ENCODE data around the gene SMTN. TPM values are rescaled to one million over a fixed set of nuclear protein-coding genes. Genes with fewer than 3 reads are reported as not detected.
A peak's percentile ranks its signal among the peaks of the same experiment; 100 is the strongest.

Gene SMTN
- total and polyA plus RNA-seq, 10 of the 15 experiments (the other 5 are each of a cell fraction or from before 2014, with no cell fraction given): 0.92 to 21.9 (median 4.8) TPM

GRCh38 chr22:31084811-31085492 is 3.8 kb downstream of the SMTN start:
- H4K20me1 ChIP-seq (ENCODE audit: control insufficient read depth, insufficient read depth): no peaks in the 10 kb centered on the region
- ChIA-PET CTCF (interaction anchor here (0.5 to 7.9 kb wide), 34 partner anchors 9 to 452 kb away, joined by 3 to 59 read pairs (median 4); partner anchors contain the start of genes LIMK2, MORC2, SELENOM and TUG1), POLR2A (interaction anchor here (0.6 to 2.6 kb wide), 5 partner anchors 20 to 1247 kb away, joined by 3 to 7 read pairs (median 3); partner anchors contain the start of genes ASCC2 and TUG1), SMC1A (ENCODE audit: uncharacterized antibody, unreplicated experiment) (interaction anchor here (0.7 to 2.7 kb wide), 12 partner anchors 11 to 450 kb away, joined by 3 to 11 read pairs (median 4); partner anchors contain the start of genes MORC2 and SLC35E4), RAD21 (ENCODE audit: unreplicated experiment) (interaction anchor here (1.0 to 3.9 kb wide), 14 partner anchors 9 to 450 kb away, joined by 3 to 34 read pairs (median 6); partner anchors contain the start of genes LIMK2, MORC2, PIK3IP1 and SELENOM)
- peak overlapping the region; percentile 93 for H2AFZ ChIP-seq (ENCODE audit: control insufficient read depth, low read depth, low read length)
- peaks cover 28% of the 10 kb centered on the region for H3K4me1 ChIP-seq (ENCODE audit: control insufficient read depth, insufficient read depth, low read length)
- peak overlapping the region; percentile 75 for H3K4me2 ChIP-seq (ENCODE audit: control insufficient read depth, insufficient read depth)
- peaks cover 0 to 6% of the 10 kb centered on the region in 2 experiments; a peak in 2 of 4 replicates for H3K36me3 ChIP-seq (ENCODE audit: control insufficient read depth in 2 of 2, insufficient read depth in 2 of 2, low read length in 1 of 2)
- DNase-seq (ENCODE audit: low read depth, low spot score): peak; percentile 43
- peak overlapping the region; percentile 90 for H3K4me3 ChIP-seq
- H3K9ac ChIP-seq (ENCODE audit: control insufficient read depth, insufficient read depth, low read length): peak overlapping the region; percentile 93
- peak; percentile 7 for FAIRE-seq
- 1% methylated on average over 56 of the region's 69 CpGs for WGBS (ENCODE audit: insufficient coverage, insufficient replicate concordance, low lambda C conversion rate, missing lambda C conversion rate)
- no peaks in the 10 kb centered on the region for H3K27me3 ChIP-seq (replicated peaks in 1 of 2; ENCODE audit: control insufficient read depth in 2 of 2, insufficient read depth in 2 of 2, low read length in 1 of 2)
- no peaks in the 10 kb centered on the region for H3K9me3 ChIP-seq (replicated peaks; ENCODE audit: control insufficient read depth, insufficient read depth, low read length)
- TSS peak; percentile 68 for BruUV-seq (replicated peaks)
- H3K79me2 ChIP-seq (ENCODE audit: control insufficient read depth, insufficient read depth, low read length): peaks cover 11% of the 10 kb centered on the region
- peak; percentile 89 for ATAC-seq
- intact Hi-C loops (cut with micrococcal nuclease; ENCODE audit: unreplicated experiment): loop anchor here (5.0 to 10.0 kb wide), 5 partner anchors 113 to 450 kb away; partner anchors contain the start of genes PIK3IP1 and SLC35E4
- peak overlapping the region; percentile 98 for H3K27ac ChIP-seq (ENCODE audit: control insufficient read depth, insufficient read depth)
- in situ Hi-C loops (cut with MboI): loop anchor here (5.0 kb wide), 1 partner anchor 118 kb away; the partner anchor contains the start of genes MORC2 and TUG1
- TF ChIP-seq ZNF217 (IDR thresholded peaks at IDR 0.05) (peak; percentile 84; the same call in 1 of the 2 replicates), EED (IDR thresholded peaks at IDR 0.05; ENCODE audit: low read depth) (peak; percentile 26; the same call in 1 of the 2 replicates), DPF2 (IDR thresholded peaks at IDR 0.05) (peak; percentile 87), ZBTB40 (IDR thresholded peaks at IDR 0.05; ENCODE audit: borderline replicate concordance) (no peak), RUNX3 (IDR thresholded peaks at IDR 0.05; ENCODE audit: low read length) (peak; percentile 40), IKZF1 (conservative IDR thresholded peaks at IDR 0.05) (peak; percentile 81), RELB (IDR thresholded peaks at IDR 0.05; ENCODE audit: low read depth) (no peak; the same call in 1 of the 2 replicates), BCLAF1 (IDR thresholded peaks at IDR 0.05) (no peak), PRDM15 (CRISPR knock-in tag; IDR thresholded peaks at IDR 0.05) (no peak)
